Activated CD4-positive, alpha-beta T cell treated with anti-CD3 and anti-CD28 coated beads, Interleukin-2, amount 50 U/mL, for 1 hour (primary cell): ENCODE measurements around the gene RPTN.
A peak's percentile ranks its signal among the peaks of the same experiment; 100 is the strongest.

Source experiments
- DNase-seq: peaks from one replicate; pipeline ENCODE4 v3.0.0-alpha.2; 2020

The RPTN gene

GRCh38 chr1:152159144-152159543 lies at the start of gene RPTN:
Gene RPTN, minus strand, starts transcription at chr1:152159228. Its CDS starts 1,339 bp downstream, at chr1:152157889.
- no peak for DNase-seq

GRCh38 chr1:152198982-152199381 lies 40.0 kb upstream of the RPTN start:
- no peak for DNase-seq

DNA sequence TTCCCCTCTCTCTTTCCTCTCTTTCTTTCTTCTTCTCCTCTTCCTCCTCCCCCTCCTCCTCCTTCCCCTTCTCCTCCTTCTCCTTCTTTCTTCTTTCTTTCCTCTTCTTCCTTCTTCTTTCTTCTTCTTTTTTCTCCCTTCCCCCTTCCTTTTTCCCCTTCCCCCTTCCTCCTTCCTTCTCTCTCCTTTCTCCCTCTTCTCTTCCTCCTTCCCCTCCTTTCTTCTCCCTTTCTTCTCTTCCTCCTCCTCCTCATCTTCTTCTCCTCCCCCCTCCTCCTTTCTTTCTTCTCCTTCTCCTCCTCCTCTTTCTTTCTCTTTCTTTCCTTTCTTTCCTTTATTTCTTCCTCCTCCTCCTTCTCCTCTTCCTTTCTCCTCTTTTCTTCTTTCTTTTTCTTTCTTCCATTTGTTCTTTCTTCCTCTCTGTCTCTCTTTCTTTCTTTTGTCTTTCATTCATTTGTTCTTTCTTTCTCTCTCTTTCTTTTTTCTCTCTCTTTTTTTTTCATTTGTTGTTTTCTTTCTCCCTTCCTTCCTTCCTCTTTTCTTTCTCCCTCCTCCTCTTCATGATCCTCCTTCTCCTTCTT lies 38.4 kb upstream of the RPTN start:
- DNase-seq: no peak

DNA sequence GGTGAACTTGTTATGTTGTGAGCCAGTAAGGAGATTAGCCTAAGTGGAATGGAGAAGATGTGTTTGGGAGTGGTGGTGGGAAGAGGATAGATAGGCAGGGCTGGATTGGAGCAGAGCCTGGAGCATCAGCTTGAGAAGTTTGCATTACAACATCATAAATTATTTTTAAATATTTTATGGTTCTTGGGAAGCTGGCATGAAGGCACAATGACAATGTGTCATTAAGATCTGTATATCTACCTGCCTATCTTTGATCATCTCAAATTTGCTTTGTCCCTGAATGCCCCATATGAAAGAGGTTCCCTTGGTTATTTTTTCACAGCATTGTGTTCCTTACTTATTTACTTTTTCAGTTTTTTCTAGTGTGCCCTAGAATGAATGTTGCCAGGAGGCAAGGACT lies 32.7 kb upstream of the RPTN start:
- no peak for DNase-seq

DNA sequence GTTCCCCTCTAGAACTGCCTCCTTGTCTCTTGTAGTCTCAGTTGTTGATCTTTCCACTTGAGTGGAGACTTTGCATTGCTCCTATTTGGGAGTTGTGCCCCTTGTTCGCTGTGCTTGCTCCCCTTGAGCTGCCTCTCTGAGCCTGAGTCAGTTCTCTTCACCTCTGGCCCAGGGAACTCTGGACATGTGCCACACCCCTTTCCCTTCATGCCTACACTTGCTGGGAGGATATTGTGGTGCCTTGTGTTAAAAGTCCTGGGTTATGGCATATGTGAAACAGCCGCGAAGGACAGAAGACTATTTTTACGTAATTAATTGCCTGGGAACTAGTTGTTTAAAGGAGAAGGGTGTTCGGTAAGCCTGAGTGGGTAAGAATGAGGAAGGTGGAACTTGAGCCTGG lies 32.2 kb upstream of the RPTN start:
- DNase-seq: no peak

- DNase-seq: no peak
These were observed 31.6 kb upstream of the RPTN start for GRCh38 chr1:152190589-152190988.

GRCh38 chr1:152189657-152190442 lies 30.8 kb upstream of the RPTN start:
- peak; percentile 70 for DNase-seq

GRCh38 chr1:152188673-152189591 lies 29.9 kb upstream of the RPTN start:
- peak; percentile 79 for DNase-seq

- DNase-seq: no peak
These were observed 27.7 kb upstream of the RPTN start for GRCh38 chr1:152186556-152187285.

DNA sequence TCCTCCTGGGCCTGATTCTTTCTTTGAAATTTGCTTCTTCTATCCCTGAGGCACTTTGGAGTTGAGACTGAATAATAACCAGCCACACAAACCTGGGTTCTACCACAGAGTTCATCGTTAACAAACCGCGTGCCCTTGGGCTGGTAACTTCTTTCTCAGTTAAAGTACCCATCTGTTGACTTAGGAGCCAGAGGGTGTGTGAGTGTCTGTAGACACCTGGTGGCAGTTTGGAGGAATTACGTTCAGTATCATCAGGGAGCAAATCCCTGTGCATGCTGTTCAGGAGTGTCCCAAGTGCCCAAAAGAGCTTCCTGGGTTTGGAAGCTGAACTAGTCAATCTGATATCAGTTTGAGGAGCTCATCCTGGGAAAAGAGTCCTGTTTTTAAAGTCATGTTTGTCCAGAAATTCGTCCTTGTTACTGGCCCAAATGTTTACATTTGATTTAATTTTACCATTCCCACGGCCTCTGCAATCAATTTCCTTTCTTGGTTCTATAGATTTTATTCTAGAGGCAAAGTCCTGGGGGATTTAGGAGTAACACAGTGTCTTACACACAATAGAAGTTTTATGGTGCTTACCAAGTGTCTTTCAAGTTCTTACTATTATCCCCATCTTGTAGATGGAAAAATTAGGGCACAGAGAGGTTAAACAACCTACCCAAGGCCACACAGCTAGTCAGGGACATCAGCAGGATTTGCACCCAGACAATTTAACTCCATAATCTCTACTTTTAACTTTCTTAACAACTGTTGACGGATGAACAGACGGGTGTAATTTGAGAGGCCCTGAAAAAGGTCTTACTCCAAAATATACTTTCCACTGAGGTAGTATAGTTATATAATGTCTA lies 26.7 kb upstream of the RPTN start:
- peak; percentile 9 for DNase-seq

DNA sequence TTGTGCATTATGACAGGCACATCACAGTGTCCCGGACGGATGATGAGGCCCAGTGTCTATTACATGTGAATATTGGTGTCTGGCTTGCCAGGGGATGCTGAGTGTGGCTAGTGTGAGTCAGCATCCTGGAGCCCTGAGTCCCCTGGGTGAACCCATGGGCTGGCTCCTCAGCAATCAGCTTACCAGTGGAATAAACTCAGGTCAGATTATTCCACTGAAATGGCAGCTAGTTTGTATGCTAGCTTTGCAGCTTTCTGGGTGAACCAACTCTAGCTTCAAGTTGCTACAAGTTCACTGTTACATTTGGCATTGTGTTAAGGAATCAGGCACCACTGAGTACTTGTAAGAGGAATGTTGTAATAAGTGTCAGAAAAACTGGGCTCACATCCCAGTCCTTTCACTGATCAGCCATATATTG lies 23.9 kb upstream of the RPTN start:
- DNase-seq: no peak

DNA sequence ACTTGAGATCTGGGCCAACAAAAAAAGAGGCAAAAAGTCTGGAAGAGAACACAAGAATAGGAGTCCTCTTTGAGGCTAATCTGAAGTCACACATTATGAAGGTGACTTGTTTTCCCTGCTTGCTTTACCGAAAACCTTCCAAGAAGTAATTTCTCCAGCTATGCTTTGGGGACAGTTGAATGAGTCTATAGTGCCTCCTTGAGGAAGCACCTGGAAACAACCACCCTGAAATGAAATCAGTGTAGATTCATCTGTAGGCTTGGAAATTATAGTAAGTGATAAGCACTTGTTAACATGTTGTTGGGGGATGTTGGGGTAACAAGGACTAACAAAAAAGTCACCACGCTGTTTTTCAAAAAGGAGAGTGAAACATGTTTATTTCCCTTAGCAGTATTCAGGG lies 23.4 kb upstream of the RPTN start:
- no peak for DNase-seq

DNA sequence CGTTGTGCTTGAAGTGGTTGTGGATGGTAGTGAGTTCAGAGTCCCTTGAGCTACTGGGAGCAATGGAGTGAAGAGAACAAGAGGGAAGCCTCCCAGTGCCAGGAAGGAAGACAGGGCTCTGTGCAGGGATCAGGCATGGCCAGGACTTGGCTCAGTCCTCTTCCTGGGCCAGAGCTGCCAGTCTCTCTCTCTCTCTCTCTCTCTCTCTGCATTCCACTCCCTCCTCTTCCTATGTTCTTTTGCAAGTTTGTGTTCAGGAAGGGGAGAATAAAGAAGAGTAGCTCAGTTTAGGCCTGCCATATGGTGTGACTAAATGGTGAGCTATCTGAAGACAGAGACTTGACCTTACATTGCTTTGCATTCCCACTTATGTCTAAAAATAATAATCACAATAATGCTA lies 20.5 kb upstream of the RPTN start:
- DNase-seq: no peak

DNA sequence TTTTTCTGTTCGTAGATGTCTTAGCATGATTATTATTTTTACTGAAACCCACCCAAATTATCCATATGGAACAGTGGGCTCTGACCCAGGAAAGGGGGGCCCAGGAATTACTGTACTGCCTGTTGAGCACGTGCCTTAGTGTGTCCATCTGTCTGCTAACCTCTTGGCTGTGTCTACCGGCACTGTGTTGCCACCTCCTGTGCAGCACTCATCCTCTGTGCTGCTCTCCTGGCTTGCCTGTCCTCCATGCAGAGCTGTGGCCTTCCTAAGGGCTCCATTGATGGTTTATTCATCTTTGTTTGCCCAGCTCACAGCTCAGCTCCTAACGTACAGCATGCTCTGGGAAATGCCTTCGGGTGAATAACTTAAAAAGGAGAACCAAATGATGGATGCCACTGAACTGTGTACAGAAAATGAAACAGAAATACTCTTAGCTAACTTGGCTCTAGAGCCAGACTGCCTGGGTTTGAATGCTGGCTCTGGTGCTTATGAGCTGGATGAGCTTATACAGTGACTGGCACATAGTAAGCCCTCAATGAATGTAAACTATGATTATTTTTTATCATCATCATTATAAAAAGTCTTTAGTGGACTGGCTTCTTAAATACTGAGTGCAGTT lies 11.4 kb upstream of the RPTN start:
- DNase-seq: no peak

- DNase-seq: no peak
These were observed 10.5 kb upstream of the RPTN start for GRCh38 chr1:152169366-152170025.

DNA sequence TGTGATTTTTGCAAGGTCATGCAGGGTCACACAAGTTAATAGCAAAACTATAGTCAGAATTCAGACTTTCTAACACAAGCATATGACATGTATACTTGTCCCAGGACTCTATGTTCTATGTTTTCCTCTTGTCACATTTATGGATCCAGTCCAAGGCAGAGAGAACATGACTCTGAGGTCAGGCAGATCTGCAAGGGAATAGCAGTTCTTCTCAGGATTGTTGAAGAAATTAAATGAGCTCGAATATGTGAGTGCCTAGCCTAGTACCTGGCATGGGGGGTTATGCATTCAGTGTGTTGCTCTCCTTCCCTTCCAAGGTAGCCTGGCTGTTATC lies 9.5 kb upstream of the RPTN start:
- no peak for DNase-seq

DNA sequence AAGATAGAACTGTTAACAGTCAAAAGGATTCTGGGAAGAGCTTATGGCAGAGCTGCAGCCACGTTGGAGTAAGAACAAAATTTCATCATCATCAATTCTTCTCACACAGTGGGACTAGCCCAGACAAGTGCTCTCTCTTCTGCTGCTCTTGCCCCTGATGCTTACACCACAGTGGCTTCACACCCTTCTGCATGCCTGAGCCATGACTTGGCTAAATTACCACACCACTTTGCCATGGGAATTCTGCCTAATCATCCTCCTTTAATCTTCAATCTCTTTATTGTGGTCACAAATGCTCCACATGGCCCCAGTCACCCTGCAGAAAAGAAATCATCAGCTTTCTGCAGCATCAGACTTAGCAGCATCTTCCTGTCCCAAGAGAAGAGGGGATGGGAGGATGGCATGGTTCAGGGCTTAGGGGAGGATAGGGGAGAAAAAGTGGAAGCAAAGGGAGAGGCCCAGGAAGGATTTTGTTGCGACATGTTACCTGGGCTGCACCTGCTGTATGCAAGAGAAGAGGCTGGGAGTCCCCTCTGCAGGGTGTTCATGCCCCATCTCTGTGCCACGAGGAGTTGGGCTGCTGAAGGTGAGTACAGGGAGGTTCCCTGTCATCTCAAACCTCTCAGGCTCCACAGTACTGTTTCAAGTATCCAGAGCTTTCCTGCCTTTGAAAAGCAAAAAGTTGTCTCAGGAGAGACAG lies 9.0 kb upstream of the RPTN start:
- no peak for DNase-seq

- DNase-seq: no peak
These were observed 7.9 kb upstream of the RPTN start for GRCh38 chr1:152166966-152167365.

- no peak for DNase-seq
These were observed 6.5 kb upstream of the RPTN start for GRCh38 chr1:152165286-152166077.
